ENCODE data around the gene GBE1. TPM values are rescaled to one million over a fixed set of nuclear protein-coding genes. Genes with fewer than 3 reads are reported as not detected.

The GBE1 gene
- total and polyA plus RNA-seq, 7 donors: 99.7 to 290 (median 194) TPM

DNA sequence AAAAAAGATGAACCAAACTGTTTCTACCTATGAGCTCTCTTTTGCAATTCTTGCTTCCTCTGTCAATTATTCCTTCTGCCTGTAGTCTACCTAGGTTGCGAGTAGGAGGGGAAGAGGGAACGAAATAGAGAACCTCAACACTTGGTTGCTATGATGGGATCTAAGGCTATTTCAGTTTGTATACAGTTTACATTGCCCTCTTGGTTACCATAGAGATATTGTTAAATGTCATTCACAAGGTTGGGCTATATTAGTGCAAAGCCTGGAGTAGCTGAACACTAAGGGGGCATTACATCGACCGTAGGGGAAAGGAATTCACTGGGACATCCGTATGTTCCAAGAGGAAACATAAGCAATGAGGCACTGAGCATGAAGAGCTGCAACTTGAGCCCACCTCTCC lies 276.9 kb downstream of the GBE1 start:
- no peak overlapping the region for H3K27ac ChIP-seq
- H3K27me3 ChIP-seq (ENCODE audit: insufficient read depth in 3 of 3, low read length in 2 of 3): no peaks in the 10 kb centered on the region
- TF ChIP-seq, protein P1, sequence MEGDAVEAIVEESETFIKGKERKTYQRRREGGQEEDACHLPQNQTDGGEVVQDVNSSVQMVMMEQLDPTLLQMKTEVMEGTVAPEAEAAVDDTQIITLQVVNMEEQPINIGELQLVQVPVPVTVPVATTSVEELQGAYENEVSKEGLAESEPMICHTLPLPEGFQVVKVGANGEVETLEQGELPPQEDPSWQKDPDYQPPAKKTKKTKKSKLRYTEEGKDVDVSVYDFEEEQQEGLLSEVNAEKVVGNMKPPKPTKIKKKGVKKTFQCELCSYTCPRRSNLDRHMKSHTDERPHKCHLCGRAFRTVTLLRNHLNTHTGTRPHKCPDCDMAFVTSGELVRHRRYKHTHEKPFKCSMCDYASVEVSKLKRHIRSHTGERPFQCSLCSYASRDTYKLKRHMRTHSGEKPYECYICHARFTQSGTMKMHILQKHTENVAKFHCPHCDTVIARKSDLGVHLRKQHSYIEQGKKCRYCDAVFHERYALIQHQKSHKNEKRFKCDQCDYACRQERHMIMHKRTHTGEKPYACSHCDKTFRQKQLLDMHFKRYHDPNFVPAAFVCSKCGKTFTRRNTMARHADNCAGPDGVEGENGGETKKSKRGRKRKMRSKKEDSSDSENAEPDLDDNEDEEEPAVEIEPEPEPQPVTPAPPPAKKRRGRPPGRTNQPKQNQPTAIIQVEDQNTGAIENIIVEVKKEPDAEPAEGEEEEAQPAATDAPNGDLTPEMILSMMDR (IDR thresholded peaks at IDR 0.05): no peak
- no peak overlapping the region for H3K4me3 ChIP-seq
- no peak for DNase-seq
- no peaks in the 10 kb centered on the region for H3K4me1 ChIP-seq
- no peaks in the 10 kb centered on the region for H3K9me3 ChIP-seq
- ATAC-seq: peak; percentile 16 to 47 (median 30)
- intact Hi-C loops (cut with DNase I): no loop called here
- 28 to 41% (median 32%) methylated on average over 5 of the region's 5 CpGs for WGBS, 3 donors
- peaks cover 0 to 5% of the 10 kb centered on the region in 2 donors for H3K36me3 ChIP-seq (ENCODE audit: insufficient read depth in 1 of 2, low read depth in 1 of 2)

DNA sequence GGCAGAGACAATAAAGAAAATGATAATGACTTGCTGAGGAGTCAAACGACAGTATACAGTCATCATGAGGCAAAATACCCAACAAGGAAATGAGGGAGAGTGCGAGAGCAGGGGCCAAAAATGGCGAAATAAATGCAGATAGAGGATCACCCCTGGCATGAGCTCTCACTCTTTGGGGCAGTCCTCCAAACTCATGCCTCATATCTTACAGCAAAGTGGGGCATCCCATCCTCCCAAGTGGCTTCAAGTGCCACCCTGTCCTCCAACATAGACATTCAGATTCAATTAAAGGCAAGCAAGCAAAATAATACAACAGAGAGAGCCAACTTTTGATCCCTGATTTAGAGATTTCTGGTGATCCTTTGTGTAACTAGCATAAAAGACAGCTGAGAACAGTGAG lies 278.4 kb downstream of the GBE1 start:
- 46 to 75% (median 62%) methylated on average over 3 of the region's 3 CpGs for WGBS, 3 donors
- intact Hi-C loops (cut with DNase I): no loop called here
- Histone ChIP-seq H3K4me3 (no peak overlapping the region), H3K27me3 (ENCODE audit: insufficient read depth in 3 of 3, low read length in 2 of 3) (no peaks in the 10 kb centered on the region), H3K36me3 (ENCODE audit: insufficient read depth in 1 of 2, low read depth in 1 of 2) (no peaks in the 10 kb centered on the region), H3K4me1 (no peaks in the 10 kb centered on the region), H3K9me3 (no peaks in the 10 kb centered on the region), H3K27ac (no peak overlapping the region)
- ATAC-seq (peak; percentile 21 to 39 (median 27)), DNase-seq (no peak)
- TF ChIP-seq, protein P1 (IDR thresholded peaks at IDR 0.05): no peak

DNA sequence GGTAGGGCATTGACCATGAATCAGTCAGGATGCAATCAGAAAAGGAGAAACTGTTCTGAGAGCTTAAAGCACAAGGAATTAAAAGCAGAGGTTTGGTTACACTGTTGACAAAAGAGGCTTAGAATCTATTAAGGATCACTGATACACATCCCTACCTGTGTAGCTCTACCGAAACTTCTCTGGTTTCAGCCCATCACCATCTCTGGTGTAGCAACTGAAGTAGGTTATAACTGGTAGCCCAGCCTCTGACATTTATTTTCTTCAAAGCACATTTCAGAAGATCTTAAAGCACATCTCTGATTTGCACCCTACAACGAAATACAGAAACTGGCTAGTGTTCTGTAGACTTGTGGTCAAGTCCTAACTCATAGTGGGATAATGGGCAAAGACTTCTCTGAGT lies 283.7 kb downstream of the GBE1 start:
- H3K36me3 ChIP-seq (ENCODE audit: insufficient read depth in 1 of 2, low read depth in 1 of 2): no peaks in the 10 kb centered on the region

DNA sequence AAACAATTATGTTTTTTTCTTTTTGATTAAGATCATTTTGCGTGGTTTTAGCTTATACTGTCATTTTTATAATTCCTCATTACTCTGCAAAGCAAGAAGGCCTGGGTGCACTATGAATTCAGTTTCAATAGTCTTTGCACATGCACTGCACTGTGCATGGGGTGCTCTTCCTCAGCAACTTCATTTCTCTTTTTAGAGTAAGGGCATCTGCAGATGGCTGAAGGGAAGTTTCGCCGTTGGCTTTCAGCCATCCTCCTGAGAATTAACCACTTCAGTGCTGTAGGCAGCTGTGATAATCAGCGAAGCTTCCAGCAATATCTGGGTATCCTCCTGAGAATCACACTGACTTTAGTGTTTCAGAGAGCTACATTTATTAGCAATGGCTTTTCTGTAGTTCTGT lies 284.8 kb downstream of the GBE1 start:
- Histone ChIP-seq H3K27me3 (ENCODE audit: insufficient read depth in 3 of 3, low read length in 2 of 3) (no peaks in the 10 kb centered on the region), H3K36me3 (ENCODE audit: insufficient read depth in 1 of 2, low read depth in 1 of 2) (no peaks in the 10 kb centered on the region), H3K9me3 (no peaks in the 10 kb centered on the region), H3K4me1 (no peaks in the 10 kb centered on the region), H3K4me3 (no peak overlapping the region), H3K27ac (no peak overlapping the region)
- intact Hi-C loops (cut with DNase I): no loop called here
- DNase-seq (no peak), ATAC-seq (no peak)
- 26 to 33% (median 30%) methylated on average over 4 of the region's 4 CpGs for WGBS, 3 donors
- TF ChIP-seq, protein P1 (IDR thresholded peaks at IDR 0.05): no peak

More for the DNA sequence above, 283.7 kb downstream of the GBE1 start:
- DNase-seq (no peak), ATAC-seq (no peak)
- H3K4me3 ChIP-seq: no peak overlapping the region
- TF ChIP-seq, protein P1 (IDR thresholded peaks at IDR 0.05): no peak
- no peaks in the 10 kb centered on the region for H3K4me1 ChIP-seq
- H3K9me3 ChIP-seq: no peaks in the 10 kb centered on the region
- no peak overlapping the region for H3K27ac ChIP-seq
- intact Hi-C loops (cut with DNase I): no loop called here
- H3K27me3 ChIP-seq (ENCODE audit: insufficient read depth in 3 of 3, low read length in 2 of 3): no peaks in the 10 kb centered on the region
- 85 to 95% (median 92%) methylated on average over 2 of the region's 2 CpGs for WGBS, 3 donors

DNA sequence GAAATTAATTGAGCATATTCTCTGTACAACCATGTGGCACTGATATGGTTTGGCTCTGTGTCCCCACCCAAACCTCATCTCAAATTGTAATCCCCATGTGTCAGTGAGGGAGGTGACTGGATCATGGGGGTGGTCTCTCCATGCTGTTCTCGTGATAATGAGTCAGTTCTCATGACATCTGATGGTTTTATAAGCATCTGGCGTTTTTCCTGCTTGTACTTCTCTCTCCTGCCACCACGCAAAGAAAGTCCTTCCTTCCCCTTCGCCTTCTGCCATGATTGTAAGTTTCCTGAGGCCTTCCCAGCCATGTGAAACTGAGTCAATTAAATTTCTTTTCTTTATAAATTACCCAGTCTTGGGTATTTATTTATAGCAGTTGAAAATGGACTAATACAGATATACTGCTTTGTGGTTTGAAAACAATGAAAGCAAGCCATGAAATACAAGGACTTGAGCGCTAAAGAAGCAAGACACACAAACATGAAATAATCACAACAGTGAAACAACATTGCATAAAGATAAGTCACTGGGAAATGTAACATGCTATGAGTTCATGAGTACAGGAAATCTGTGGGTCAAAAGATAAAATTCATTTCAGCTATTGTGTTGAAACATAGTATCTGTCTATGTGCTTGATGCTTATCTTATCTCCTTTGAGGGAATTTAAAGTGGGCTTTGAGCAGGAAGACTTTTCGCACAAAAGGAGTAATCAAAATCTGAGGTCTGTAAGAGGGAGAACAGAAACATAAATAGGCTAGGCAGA lies 288.7 kb downstream of the GBE1 start:
- ATAC-seq (no peak), DNase-seq (no peak)
- no peak overlapping the region for H3K27ac ChIP-seq
- WGBS, 3 donors: 75 to 83% (median 80%) methylated on average over 6 of the region's 6 CpGs
- H3K36me3 ChIP-seq (ENCODE audit: insufficient read depth in 1 of 2, low read depth in 1 of 2): no peaks in the 10 kb centered on the region
- intact Hi-C loops (cut with DNase I): no loop called here
- no peak overlapping the region for H3K4me3 ChIP-seq
- no peaks in the 10 kb centered on the region for H3K9me3 ChIP-seq
- TF ChIP-seq, protein P1 (IDR thresholded peaks at IDR 0.05): no peak
- H3K27me3 ChIP-seq (ENCODE audit: insufficient read depth in 3 of 3, low read length in 2 of 3): no peaks in the 10 kb centered on the region
- no peaks in the 10 kb centered on the region for H3K4me1 ChIP-seq

All from psoas muscle (tissue), 8 donors.